Measurements from ENCODE around the gene TDRD6. TPM values are rescaled to one million over a fixed set of nuclear protein-coding genes. Genes with fewer than 3 reads are reported as not detected.

The TDRD6 gene
- total RNA-seq, 1 experiment from 2014 or later, result not detected

DNA sequence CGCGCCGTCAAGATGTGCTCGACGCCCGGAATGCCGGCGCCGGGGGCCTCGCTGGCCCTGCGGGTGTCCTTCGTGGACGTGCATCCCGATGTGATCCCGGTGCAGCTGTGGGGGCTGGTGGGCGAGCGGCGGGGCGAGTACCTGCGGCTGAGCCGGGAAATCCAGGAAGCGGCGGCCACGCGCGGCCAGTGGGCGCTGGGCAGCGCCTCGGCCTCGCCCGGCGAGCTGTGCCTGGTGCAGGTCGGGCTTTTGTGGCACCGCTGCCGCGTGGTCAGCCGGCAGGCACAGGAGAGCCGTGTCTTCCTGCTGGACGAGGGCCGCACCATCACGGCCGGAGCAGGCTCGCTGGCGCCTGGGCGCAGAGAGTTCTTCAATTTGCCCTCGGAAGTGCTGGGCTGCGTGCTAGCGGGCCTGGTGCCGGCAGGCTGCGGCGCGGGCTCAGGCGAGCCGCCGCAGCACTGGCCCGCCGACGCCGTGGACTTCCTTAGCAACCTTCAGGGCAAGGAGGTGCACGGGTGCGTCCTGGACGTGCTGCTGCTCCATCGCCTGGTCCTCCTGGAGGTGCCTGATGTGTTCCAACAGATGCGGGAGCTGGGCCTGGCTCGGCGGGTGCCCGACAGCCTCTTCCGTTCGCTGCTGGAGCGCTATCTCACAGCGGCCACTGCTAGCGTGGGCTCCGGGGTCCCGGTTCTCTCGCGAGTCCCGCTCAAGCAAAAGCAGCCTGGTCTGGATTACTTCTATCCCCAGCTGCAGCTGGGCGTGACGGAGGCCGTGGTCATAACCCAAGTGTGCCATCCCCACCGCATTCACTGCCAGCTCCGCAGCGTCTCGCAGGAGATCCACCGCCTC, 656 bp downstream of the TDRD6 start:
- no peak for DNase-seq (ENCODE audit: low read depth)

DNA sequence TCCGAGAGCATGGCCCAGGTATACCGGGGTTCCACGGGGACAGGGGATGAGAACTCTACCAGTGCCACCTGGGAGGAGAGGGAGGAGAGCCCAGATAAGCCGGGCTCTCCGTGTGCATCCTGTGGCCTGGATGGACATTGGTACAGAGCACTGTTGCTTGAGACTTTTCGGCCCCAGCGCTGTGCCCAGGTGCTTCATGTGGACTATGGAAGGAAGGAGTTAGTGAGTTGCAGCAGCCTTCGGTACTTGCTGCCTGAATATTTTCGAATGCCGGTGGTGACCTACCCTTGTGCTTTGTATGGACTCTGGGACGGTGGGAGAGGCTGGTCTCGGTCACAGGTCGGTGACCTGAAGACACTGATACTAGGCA, 1.3 kb downstream of the TDRD6 start:
- no peak for DNase-seq (ENCODE audit: low read depth)

DNA sequence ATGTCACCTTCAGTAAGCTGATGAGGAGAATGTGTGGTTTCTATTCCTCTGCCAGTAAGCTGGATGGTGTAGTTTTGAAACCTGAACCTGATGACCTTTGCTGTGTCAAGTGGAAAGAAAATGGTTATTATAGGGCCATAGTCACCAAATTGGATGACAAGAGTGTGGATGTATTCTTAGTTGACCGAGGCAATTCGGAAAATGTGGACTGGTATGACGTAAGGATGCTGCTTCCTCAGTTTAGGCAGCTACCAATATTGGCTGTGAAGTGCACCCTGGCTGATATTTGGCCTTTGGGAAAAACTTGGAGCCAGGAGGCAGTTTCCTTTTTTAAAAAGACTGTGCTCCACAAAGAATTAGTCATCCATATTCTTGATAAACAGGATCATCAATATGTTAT, 2.0 kb downstream of the TDRD6 start:
- no peak for DNase-seq (ENCODE audit: low read depth)

DNA sequence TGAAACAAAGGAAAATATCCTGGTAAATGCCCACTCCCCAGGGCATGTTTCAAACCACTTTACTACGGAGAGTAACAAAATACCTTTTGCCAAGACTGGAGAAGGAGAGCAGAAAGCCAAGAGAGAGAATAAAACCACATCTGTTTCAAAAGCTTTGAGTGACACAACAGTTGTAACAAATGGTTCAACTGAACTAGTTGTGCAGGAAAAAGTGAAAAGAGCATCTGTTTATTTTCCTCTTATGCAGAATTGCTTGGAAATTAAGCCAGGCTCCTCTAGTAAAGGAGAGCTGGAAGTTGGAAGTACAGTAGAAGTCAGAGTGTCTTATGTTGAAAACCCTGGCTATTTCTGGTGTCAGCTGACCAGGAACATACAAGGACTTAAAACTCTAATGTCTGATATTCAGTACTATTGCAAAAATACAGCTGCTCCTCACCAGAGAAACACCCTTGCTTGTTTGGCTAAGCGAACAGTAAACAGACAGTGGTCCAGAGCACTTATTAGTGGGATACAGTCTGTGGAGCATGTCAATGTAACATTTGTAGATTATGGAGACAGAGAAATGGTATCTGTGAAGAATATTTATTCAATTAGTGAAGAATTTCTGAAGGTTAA, 2.6 kb downstream of the TDRD6 start:
- no peak for DNase-seq (ENCODE audit: low read depth)

DNA sequence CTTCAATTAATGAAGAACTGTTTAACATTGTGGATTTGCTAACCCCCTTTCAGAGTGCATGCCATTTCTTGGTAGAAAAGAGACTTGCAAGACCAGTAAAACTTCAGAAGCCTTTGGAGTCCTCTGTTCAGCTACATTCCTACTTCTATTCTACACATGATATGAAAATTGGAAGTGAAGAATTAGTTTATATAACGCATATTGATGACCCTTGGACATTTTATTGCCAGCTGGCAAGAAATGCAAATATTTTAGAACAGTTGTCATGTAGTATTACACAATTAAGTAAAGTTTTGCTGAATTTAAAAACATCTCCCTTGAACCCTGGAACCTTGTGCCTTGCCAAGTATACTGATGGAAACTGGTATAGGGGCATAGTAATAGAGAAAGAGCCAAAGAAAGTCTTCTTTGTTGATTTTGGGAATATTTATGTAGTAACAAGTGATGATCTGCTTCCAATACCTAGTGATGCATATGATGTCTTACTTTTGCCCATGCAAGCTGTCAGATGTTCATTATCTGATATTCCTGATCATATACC, 3.3 kb downstream of the TDRD6 start:
- DNase-seq (ENCODE audit: low read depth), result no peak

DNA sequence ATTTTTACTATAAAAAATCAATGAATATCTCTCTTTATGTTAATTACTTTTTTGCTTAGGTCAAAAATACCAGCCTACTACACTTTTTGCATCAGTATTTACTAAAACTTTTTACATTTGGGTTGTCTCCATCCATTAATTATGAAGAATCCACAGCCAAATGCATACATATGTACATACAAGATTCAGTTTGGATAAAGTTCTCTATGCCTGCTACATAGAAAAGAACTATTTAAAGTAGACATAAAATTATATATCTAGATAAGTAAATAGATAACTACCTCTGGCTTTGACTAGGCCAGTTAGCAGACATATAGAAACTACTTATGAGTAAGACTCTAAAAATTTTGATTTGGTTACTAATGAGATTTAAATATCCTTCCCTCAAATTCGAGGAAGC, 12.3 kb downstream of the TDRD6 start:
- no peak for DNase-seq (ENCODE audit: low read depth)

DNA sequence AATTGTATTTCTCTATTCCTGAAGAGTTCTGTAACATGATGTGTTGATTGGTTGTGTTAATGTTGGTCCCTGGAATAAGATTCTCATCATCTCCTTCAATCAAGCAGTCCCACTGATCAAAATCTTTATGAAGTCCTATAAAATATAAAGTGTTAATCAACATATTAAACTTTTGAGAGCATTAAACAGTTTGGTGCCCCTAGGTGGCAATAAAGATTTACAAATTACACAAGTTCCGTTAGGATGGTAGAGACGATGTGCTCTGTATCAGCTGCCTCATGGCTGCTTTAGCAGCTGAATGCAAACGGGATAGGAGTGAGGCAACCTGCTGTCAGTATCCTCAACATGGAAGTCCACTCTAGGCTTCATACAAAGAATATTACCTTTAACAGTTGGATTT, 16.9 kb downstream of the TDRD6 start:
- peak; percentile 55 for DNase-seq (ENCODE audit: low read depth)

DNA sequence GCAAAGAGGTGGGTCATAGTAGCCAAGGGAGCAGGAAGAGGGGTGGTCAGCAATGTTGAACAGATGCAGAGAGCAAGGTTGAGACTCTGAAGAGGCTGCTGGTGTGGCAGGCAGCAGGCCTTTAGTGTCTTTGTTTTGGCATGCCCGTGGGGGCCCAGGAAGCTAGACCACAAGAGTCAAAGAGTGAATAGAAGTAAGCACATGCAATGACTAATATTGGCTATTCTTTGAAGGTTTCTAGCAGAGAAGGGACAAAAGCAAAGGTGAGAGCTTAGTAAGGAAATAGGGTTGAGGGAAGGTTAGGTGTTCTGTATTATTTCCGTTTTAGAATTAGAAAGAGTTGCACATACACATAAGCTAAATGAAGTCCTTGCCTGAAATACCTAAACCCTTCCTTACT, 18.8 kb downstream of the TDRD6 start:
- DNase-seq (ENCODE audit: low read depth), result peak; percentile 27

DNA sequence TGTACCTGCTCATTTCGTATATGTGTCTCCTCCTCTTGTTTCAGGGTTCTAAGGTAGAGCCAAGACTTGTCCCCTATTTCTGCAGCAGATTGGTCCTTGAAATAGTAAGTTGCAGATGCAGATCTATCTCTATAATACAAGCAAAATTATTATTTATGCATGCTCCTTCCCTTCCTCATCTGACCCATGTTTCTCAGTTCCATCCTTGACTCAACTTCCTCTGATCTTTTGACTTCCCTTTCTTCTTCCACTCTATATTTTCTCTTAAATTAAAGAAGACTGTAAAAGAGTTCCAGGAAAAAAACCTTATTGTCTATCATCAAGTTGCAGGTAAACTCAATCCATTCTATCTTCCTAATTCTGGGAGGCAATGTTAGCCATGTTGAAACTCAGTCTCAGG, 23.8 kb downstream of the TDRD6 start:
- DNase-seq (ENCODE audit: low read depth), result no peak

DNA sequence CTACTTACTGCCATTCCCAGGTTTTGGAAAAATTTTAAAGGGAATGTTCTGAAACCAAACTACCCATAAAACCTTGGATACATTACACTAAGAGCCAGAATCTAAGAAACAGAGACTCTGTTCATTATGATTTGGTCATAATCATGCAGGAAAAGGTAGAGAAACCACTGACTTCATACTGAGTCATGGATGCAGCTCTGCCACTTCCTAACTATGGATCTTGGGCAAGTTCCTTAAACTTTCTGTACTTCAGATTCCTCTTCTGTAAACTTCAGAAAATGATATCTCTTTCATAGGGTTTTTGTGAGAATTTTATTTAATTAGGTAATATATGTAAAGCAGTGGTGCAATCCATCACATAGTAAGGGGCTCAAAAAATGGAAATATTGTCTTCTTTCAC, 27.5 kb downstream of the TDRD6 start:
- peak; percentile 79 for DNase-seq (ENCODE audit: low read depth)

DNA sequence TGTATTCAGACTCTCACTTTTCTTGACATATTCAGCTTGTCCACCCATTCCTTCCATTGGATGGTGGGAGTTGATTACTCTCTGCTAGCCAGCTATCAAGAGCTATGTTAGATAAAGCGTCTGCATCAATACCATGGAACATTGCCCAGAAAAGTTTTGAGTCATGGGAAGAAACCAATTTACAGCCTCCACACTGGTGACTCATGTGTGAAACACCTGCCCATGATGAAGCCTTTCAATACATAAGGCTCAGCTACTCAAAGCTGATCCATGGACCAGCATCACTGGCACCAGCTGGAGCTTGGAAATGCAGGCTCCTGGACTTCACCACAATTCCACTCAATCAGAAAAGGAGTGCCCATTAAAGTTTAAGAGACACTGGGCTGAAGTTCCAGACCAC, 31.4 kb downstream of the TDRD6 start:
- DNase-seq (ENCODE audit: low read depth), result peak; percentile 95

DNA sequence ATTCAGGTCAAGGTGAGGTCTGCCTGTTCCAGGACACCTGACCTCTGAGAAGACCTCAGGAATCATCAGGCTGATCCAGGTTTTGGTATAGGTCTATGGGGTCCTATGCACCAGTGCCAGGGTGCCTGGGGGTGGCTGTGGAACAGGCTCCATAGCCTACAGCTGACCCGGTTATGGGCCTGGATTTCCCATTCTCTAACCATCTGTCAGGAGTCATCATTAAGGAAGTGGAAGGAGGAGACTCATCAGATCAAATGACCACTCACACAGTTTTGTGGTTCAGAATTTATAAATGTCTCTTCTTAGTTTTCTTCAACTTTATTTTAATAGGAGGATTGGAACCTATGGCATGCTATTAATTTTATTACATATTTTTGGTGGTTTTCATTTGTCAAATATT, 32.7 kb downstream of the TDRD6 start:
- DNase-seq (ENCODE audit: low read depth), result peak; percentile 23

DNA sequence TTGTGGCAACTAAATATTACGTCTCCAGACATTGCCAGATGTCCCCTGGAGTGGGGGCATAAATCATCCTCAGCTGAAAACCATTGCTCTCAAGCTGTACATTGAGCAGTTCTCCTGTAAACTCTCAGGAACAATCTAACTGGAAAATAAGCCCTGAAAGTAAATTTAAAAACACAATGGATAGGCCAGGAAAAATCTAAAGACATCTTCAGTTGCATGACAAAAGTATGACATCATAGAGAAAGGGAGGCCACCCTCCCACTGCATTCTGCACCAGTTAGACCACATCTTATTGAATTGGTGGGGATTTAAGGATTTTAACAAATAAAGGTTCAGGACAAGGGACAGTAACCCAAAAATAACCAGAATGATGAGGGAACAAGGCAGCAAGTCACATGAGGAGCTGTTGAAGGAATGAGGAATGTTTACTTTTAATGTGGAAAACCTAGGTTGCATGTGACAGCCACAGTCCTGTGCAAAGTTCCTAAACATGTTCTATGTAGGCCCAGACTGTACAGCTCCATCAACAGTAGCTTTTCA, 42.2 kb downstream of the TDRD6 start:
- DNase-seq (ENCODE audit: low read depth), result no peak

DNA sequence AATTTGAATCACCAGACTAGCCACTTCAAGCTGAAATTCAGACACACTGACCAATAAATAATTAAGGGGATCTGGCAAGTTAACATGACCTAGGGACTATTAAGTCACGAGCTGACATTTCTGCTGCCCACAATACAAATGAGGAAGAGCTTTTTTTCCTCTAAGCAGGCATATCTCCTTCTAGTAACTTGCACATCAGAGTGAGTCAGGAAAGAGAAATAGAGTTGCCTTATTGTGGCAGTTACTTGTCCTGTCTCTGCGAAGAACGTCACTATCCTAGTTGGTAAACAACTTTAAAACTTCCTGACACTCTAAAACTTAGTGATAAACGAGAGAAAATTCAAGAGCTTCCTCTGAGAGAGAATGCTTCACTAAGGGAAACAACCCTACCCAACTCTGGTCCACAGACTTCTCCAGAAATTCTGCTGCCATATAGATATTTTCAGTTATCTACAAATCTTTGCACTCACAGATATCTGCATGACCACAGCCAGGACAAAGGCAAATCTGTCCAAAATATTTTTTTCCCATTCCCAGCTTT, 43.3 kb downstream of the TDRD6 start:
- no peak for DNase-seq (ENCODE audit: low read depth)

DNA sequence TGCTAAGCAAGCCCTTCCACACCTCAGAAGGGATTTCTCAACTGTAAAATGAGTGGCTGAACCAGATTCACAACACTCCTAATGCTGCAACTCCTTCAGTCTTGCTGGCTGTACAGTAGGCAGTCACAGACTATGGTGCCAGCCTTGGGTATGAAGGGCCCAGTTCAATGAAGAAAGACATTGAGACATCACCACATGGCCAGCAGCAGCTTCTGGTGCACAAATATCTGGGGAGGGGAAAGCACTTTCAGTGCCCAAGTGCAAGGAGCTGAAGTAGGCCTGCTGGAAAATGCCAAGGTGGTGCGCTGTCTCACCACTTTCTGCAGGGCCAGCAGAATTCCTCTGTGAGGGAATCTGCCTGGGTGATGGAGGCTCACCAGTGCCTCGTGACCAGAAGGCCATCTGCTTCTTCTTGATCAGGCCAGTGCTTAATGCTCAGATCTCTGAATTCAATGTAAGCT, 45.7 kb downstream of the TDRD6 start:
- no peak for DNase-seq (ENCODE audit: low read depth)

DNA sequence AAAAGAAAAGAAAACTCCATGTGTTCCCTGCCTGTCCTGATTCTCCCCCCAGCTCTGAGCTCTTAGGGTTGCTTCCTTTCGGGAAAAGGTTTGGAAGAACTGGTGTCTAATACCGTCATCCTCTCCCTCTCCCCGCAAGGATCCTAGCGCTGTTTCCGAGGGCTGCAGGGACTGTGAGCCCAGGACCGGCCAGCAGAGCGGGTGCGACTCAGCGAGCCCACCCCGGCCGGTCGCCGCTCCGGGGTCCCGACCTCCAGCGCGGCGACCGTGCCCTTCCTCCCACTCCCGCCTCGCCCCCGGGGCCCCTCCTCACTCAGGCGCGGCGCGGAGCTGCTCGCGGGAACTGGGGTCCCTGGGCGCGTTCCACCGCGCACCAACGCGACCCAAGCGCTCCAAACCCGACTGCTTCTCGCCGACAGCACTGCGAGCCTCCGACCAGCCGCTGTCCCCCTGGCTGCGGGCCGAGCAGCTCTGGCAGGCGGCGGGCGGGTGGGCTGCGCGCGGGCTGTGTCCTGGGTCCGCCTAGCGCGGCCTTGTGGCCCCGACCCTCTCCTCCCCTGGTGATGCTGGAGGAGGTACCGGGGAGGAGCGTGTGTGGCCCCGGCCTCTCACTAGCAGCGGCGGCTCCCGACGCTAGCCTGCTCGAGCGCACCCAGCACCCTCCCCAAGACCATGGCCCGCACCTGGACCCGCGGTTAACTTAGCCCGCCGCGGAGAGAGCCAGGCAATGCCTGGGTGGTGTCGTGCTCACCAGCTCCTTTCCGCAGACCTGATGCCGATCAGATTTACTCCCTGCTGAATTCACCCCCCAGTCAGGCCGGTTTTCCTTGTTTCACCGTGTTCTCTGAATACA, 47.4 kb downstream of the TDRD6 start, which contains the start of gene PLA2G7:
TSS of gene PLA2G7 (minus strand) at position 509 of the 853 bp plus-strand sequence. CDS start 12,484 bp downstream, outside the sequence.
- DNase-seq (ENCODE audit: low read depth), result no peak

DNA sequence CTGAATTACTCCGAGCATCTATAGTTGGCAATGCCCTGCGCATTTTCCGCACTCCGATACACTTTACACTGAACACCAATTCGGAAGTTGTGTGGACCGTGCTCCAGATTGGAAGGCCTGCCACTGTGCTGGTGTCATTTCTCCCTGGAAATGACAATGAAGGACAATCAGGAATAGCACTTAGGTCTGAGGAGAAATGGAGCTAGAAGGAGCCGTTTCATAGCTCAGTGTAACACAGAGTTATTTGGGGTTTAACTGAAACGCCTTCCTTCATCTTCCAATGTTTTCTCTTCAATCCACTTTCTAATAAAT, 48.0 kb downstream of the TDRD6 start:
- no peak for DNase-seq (ENCODE audit: low read depth)

DNA sequence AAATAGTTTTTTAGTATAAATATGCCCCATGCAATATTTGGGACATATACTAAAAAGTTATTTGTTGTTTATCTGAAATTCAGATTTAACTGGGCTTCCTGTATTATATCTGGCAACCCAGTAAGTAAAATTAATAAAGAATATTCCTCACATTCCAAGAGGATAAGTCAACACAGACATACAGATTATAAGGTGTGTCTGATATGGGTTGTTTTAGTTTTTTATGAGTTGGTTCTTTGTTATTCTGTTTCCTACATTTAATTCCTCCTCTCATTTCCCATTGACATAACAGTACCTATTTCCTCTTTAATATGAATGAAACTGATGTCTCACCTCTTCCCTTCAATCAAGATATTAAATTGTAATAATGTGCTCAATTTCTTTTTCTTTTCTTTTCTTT, 49.2 kb downstream of the TDRD6 start:
- DNase-seq (ENCODE audit: low read depth), result no peak

DNA sequence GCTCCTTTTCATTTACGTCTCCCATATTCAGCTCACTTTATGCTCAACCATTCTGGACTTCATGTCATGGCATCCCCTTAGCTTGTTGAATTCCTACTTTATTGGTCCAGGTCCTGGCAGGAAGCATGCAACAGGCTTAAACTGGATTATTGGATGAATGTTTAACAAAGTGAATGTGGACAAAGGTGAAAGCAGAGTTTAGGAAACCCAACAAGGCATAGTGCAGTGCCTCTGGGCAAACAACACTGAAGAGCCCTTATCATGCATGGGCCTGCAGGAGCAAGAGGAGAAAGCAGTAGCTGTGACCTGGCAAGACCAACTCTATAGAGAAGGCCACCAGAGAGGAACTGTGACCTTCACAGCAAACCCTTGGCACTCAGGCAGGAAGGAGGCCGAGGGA, 53.8 kb downstream of the TDRD6 start:
- DNase-seq (ENCODE audit: low read depth), result no peak

DNA sequence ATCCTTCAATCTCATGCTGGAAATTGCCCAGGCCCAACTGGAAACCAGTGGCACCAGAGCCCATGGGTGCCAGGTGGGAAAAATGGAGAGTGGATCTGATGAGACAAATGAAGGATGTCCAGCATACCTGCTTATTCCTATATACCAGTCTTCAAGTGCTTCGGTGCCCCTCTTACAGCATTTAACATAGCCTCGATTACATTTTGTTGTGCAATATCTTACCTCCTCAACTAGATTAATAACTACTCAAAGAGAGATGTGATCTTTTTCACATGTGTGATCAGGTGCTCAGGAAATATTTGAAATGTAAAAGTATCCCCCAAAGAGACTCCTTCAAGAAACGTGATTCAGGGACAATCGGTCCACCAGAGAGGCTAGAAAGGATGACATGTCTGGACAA, 54.2 kb downstream of the TDRD6 start:
- DNase-seq (ENCODE audit: low read depth), result no peak

DNA sequence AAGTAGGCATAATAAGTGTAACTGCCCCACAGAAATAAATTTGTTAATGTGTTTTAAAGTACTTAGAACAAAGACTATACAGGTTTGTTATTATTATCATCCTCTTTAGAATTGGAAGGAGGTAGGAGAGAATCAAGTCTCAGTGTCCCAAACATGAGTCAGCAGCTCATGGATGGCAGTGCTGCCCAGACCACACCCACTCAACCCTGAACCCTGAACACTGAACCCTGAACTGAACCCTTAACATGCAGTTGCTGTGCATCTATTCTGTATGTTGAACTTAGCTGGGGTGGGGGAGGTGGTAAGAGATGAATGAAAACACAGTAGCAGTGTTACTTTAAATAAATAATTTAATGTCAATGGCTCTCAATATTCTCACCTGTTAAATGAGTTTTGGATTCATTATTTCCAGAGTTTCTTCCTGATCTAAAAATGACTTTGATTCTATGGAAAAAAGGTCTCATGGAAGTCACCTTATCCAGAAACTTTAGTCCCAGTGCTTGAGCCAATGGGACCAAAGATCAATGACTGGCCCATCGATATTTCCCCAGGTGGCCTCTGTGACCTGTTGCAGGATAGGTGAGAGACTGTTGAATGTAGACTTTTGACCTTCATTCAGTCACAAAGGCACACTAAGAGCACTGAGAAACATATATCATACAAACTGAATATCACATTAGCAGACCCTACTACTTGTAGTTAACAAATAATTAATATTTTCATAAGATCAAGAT, 55.9 kb downstream of the TDRD6 start:
- no peak for DNase-seq (ENCODE audit: low read depth)

Measured in HT1080 (cell line).